Liver (tissue), 3 donors: ENCODE data around the gene ADGRV1.

ENCODE experiments used
- ATF3 ChIP-seq: IDR thresholded peaks from 2 replicates; pipeline ENCODE4 v1.6.1; 2016; ENCODE audit warnings: antibody characterized with exemption
- CTCF ChIP-seq: fragments of 150-350 bp; IDR thresholded peaks from 2 replicates; pipeline ENCODE4 v1.5.1; 2017; ENCODE audit warnings: improper control_type of control experiment, low read depth, low read length; ENCODE audit not compliant: missing input control
- EGR1 ChIP-seq, 2 donors: IDR thresholded peaks; 2 replicates each; pipeline ENCODE4 v1.6.1; 2016 to 2018; ENCODE audit warnings: antibody characterized with exemption in 2 of 2, low read depth in 2 of 2
- FOXA2 ChIP-seq: IDR thresholded peaks from 2 replicates; pipeline ENCODE4 v1.6.1; 2016; ENCODE audit warnings: antibody characterized with exemption
- GABPA ChIP-seq, 2 donors: IDR thresholded peaks in 1 of 2; conservative IDR thresholded peaks in 1 of 2; 2 replicates each; pipeline ENCODE4 v1.6.1; 2016; ENCODE audit warnings: antibody characterized with exemption in 2 of 2, mild to moderate bottlenecking in 1 of 2, moderate library complexity in 1 of 2
- JUND ChIP-seq, 2 donors: IDR thresholded peaks; 2 replicates each; pipeline ENCODE4 v1.6.1; 2016; ENCODE audit warnings: antibody characterized with exemption in 2 of 2
- NR2F2 ChIP-seq: IDR thresholded peaks from 2 replicates; pipeline ENCODE4 v1.6.1; 2016; ENCODE audit warnings: antibody characterized with exemption
- RAD21 ChIP-seq, 2 donors: IDR thresholded peaks; 2 replicates each; pipeline ENCODE4 v1.6.1; 2016; ENCODE audit warnings: antibody characterized with exemption in 2 of 2, mild to moderate bottlenecking in 2 of 2
- SP1 ChIP-seq: IDR thresholded peaks from 2 replicates; pipeline ENCODE4 v1.6.1; 2018; ENCODE audit warnings: antibody characterized with exemption, mild to moderate bottlenecking
- TAF1 ChIP-seq: conservative IDR thresholded peaks from 2 replicates; pipeline ENCODE4 v1.6.1; 2016; ENCODE audit warnings: antibody characterized with exemption, mild to moderate bottlenecking
- YY1 ChIP-seq: IDR thresholded peaks from 2 replicates; pipeline ENCODE4 v1.6.1; 2016; ENCODE audit warnings: antibody characterized with exemption, mild to moderate bottlenecking
- TF ChIP-seq, protein P1 (sequence below): IDR thresholded peaks from 2 replicates; pipeline ENCODE4 v1.6.1; 2016; ENCODE audit warnings: antibody characterized with exemption
- TF ChIP-seq, protein P2 (sequence below): IDR thresholded peaks from 2 replicates; pipeline ENCODE4 v1.6.1; 2016; ENCODE audit warnings: antibody characterized with exemption
- TF ChIP-seq, protein P3 (sequence below): IDR thresholded peaks from 2 replicates; pipeline ENCODE4 v1.6.1; 2016; ENCODE audit warnings: antibody characterized with exemption, mild to moderate bottlenecking
- donor health status: healthy.
- donor health status: healthy.

GRCh38 chr5:91127456-91128081, 569.0 kb downstream of the ADGRV1 start:
- no peak for TF ChIP-seq CTCF
- TF ChIP-seq, protein P1, sequence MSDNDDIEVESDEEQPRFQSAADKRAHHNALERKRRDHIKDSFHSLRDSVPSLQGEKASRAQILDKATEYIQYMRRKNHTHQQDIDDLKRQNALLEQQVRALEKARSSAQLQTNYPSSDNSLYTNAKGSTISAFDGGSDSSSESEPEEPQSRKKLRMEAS, result no peak
- no peak for TF ChIP-seq EGR1 (IDR thresholded peaks at IDR 0.05; ENCODE audit: low read depth in 2 of 2)
- TF ChIP-seq TAF1, result no peak
- TF ChIP-seq FOXA2, result no peak
- no peak for TF ChIP-seq YY1
- TF ChIP-seq, protein P2, sequence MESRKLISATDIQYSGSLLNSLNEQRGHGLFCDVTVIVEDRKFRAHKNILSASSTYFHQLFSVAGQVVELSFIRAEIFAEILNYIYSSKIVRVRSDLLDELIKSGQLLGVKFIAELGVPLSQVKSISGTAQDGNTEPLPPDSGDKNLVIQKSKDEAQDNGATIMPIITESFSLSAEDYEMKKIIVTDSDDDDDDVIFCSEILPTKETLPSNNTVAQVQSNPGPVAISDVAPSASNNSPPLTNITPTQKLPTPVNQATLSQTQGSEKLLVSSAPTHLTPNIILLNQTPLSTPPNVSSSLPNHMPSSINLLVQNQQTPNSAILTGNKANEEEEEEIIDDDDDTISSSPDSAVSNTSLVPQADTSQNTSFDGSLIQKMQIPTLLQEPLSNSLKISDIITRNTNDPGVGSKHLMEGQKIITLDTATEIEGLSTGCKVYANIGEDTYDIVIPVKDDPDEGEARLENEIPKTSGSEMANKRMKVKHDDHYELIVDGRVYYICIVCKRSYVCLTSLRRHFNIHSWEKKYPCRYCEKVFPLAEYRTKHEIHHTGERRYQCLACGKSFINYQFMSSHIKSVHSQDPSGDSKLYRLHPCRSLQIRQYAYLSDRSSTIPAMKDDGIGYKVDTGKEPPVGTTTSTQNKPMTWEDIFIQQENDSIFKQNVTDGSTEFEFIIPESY, result no peak
- no peak for TF ChIP-seq GABPA (IDR thresholded peaks at IDR 0.05 in 1 of 2, conservative IDR thresholded peaks at IDR 0.05 in 1 of 2)
- TF ChIP-seq, protein P3, sequence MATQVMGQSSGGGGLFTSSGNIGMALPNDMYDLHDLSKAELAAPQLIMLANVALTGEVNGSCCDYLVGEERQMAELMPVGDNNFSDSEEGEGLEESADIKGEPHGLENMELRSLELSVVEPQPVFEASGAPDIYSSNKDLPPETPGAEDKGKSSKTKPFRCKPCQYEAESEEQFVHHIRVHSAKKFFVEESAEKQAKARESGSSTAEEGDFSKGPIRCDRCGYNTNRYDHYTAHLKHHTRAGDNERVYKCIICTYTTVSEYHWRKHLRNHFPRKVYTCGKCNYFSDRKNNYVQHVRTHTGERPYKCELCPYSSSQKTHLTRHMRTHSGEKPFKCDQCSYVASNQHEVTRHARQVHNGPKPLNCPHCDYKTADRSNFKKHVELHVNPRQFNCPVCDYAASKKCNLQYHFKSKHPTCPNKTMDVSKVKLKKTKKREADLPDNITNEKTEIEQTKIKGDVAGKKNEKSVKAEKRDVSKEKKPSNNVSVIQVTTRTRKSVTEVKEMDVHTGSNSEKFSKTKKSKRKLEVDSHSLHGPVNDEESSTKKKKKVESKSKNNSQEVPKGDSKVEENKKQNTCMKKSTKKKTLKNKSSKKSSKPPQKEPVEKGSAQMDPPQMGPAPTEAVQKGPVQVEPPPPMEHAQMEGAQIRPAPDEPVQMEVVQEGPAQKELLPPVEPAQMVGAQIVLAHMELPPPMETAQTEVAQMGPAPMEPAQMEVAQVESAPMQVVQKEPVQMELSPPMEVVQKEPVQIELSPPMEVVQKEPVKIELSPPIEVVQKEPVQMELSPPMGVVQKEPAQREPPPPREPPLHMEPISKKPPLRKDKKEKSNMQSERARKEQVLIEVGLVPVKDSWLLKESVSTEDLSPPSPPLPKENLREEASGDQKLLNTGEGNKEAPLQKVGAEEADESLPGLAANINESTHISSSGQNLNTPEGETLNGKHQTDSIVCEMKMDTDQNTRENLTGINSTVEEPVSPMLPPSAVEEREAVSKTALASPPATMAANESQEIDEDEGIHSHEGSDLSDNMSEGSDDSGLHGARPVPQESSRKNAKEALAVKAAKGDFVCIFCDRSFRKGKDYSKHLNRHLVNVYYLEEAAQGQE, result no peak
- TF ChIP-seq JUND (IDR thresholded peaks at IDR 0.05), result no peak
- TF ChIP-seq RAD21 (IDR thresholded peaks at IDR 0.05), result no peak
- TF ChIP-seq SP1, result no peak
- no peak for TF ChIP-seq NR2F2
- TF ChIP-seq ATF3, result no peak
